Measurements from ENCODE around the gene SH3BGRL2.

- TF ChIP-seq ZNF274 (IDR thresholded peaks at IDR 0.05; ENCODE audit: low read depth, low read length) (no peak), SUZ12 (IDR thresholded peaks at IDR 0.05; ENCODE audit: extremely low read depth, insufficient read depth, insufficient read length) (no peak)
These were observed 14.9 kb downstream of the SH3BGRL2 start for GRCh38 chr6:79646006-79646405.

Measured in NT2/D1 (cell line).